AG04450 (cell line): ENCODE data around the gene NSUN2. TPM values are rescaled to one million over a fixed set of nuclear protein-coding genes. Genes with fewer than 3 reads are reported as not detected.
"Not testable (repeated sequence)": the region's sequence is repeated elsewhere in the genome, so short reads cannot be mapped to it uniquely, and the experiment has no call there.

Experiments used
- CTCF ChIA-PET: fragments of 300-600, 350-600 bp; formaldehyde crosslinking; extraction: SDS; loops from one replicate; lab custom pipeline; 2022; ENCODE audit warnings: antibody characterized with exemption, inconsistent platforms; lab: Charles Lee
- POLR2A ChIA-PET: fragments of 350-600 bp; formaldehyde crosslinking; extraction: SDS; loops from one replicate; lab custom pipeline; 2021; ENCODE audit warnings: antibody characterized with exemption, inconsistent platforms; lab: Yijun Ruan, JAX
- DNase-seq: peaks from one replicate; pipeline ENCODE4 v3.0.0-alpha.2; 2011; ENCODE audit warnings: low read depth, low spot score
- H3K27ac ChIP-seq: one replicate; pipeline ENCODE4 v1.5.1; 2012; ENCODE audit warnings: low read depth, low read length, control low read depth
- H3K27me3 ChIP-seq: one replicate; pipeline ENCODE4 v1.6.0; 2012; ENCODE audit warnings: low read length; ENCODE audit not compliant: control insufficient read depth, insufficient read depth
- H3K4me3 ChIP-seq: 2 replicates; pipeline ENCODE4 v1.5.1; 2011; ENCODE audit warnings: mild to moderate bottlenecking, low read depth, low read length, control low read depth
- H3K9me3 ChIP-seq: 2 replicates; pipeline ENCODE4 v1.5.1; 2012; ENCODE audit warnings: low read length; ENCODE audit not compliant: control insufficient read depth, insufficient read depth
- polyA plus RNA-seq: library from polyadenylated mRNA; depleted of rRNA; stranded (reverse); fragments of >200 nt; gene quantifications from 2 replicates; pipeline ENCODE4 v1.2.3, GENCODE V29; 2011
- TF ChIP-seq, protein P1 (sequence below): IDR thresholded peaks from 2 replicates; pipeline ENCODE4 v1.5.1; 2011; ENCODE audit warnings: low read depth, low read length, control low read depth, inconsistent platforms

Gene NSUN2
- polyA plus RNA-seq, 1 experiment: 42.0 TPM

DNA sequence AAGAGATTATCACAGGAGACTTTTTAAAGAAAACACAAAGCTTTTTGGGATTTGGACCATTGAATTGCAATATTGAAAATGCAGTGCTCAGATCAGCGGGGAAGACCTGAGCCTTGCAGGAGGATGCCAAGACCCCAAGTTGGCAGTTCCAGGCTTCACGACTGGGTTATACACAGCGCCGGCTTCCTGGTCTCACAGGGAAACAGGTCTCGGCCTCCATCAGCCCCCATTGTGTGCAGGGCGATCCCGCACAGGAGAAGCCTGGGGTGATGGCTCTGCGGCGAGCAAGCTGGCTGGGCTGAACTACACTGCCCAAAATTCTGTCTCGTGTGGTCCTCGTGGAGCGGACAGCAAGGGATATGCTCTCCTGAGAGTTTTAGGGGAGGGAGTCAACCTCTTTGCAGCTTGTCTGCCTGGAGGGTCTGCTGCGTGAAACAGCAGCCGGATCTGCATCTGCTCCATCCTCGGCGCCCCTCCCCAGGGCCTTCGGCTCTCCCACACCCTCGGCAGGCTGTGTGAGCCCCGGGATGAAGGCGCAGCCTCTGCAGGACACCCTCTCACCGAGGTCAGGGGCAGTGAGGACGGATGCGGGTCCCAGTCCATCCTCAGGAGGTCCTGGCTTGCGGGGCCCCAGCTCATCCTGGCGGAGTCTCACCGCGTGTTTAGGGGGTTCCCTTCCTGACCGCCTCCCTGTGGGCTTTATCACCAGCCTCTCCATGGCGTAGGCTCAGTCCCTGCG is 60.6 kb downstream of the NSUN2 start:
- CTCF ChIA-PET: no interaction called here
- Histone ChIP-seq H3K27me3 (peaks cover 2% of the 10 kb centered on the region), H3K9me3 (no peaks in the 10 kb centered on the region; the same call in 1 of the 2 replicates), H3K4me3 (no peak overlapping the region), H3K27ac (no peak overlapping the region)
- POLR2A ChIA-PET: no interaction called here
- DNase-seq: no peak
- TF ChIP-seq, protein P1, sequence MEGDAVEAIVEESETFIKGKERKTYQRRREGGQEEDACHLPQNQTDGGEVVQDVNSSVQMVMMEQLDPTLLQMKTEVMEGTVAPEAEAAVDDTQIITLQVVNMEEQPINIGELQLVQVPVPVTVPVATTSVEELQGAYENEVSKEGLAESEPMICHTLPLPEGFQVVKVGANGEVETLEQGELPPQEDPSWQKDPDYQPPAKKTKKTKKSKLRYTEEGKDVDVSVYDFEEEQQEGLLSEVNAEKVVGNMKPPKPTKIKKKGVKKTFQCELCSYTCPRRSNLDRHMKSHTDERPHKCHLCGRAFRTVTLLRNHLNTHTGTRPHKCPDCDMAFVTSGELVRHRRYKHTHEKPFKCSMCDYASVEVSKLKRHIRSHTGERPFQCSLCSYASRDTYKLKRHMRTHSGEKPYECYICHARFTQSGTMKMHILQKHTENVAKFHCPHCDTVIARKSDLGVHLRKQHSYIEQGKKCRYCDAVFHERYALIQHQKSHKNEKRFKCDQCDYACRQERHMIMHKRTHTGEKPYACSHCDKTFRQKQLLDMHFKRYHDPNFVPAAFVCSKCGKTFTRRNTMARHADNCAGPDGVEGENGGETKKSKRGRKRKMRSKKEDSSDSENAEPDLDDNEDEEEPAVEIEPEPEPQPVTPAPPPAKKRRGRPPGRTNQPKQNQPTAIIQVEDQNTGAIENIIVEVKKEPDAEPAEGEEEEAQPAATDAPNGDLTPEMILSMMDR: no peak

DNA sequence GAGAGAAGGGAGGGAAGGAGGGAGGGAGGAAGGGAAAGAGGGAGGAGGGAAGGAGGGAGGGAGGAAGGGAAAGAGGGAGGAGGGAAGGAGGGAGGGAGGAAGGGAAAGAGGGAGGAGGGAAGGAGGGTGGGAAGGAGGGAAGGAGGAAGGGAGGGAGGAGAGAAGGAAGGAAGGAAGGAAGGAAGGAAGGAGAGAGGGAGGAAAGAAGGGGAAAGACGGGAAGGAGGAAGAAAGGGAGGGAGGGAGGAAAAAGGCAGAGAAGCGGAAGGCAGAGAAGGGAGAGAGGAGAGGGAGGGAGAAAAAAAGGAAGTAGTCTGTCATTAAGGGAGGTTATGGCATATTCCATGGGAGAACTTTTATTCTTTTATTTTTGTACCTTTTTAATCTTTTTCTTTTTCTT is 61.2 kb downstream of the NSUN2 start:
- H3K27me3 ChIP-seq, H3K9me3 ChIP-seq, H3K27ac ChIP-seq, DNase-seq, POLR2A ChIA-PET, H3K4me3 ChIP-seq, CTCF ChIA-PET: not testable (repeated sequence)

DNA sequence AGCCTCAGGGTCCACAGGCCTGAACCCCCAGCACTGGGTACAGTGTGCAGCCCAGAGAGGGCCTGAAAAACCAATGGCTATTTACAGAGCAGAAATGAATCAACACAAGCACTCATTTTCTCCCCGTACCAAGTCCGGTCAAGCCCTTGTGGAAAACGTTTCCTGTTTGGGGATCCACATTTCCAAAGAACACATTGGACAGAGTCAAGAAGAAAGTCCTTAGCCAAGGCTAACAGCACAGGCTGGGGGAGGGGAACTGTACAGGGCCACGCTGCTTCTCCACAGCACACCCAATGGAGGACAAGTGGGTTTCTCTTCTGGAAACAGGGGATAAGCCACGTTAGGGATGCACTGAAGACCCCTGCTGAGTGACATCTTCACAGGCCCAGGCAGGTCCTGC is 62.3 kb downstream of the NSUN2 start:
- ChIA-PET CTCF (no interaction called here), POLR2A (no interaction called here)
- TF ChIP-seq, protein P1: no peak
- H3K9me3 ChIP-seq: no peaks in the 10 kb centered on the region; the same call in 1 of the 2 replicates
- peaks cover 2% of the 10 kb centered on the region for H3K27me3 ChIP-seq
- H3K27ac ChIP-seq: no peak overlapping the region
- no peak for DNase-seq
- H3K4me3 ChIP-seq: no peak overlapping the region

DNA sequence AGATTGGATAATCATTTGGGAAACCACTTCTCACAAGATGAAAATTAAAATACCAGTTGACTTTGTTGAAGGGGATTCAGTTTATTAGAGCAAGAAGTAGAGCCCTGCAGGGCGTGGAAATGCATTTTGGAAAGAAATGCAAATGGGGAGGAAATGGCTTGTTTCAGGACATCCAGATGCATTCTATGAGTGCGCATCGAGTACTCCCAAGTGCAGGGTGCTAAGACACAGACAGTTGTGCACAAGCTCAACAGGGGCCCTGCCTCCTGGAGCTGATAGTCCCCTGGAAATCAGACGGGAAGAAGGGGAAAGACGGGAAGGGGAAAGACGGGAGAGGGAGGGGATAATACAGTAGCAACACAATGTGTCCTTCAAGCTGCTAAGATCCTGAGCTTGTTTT is 64.0 kb downstream of the NSUN2 start:
- no peaks in the 10 kb centered on the region for H3K27me3 ChIP-seq
- CTCF ChIA-PET: no interaction called here
- H3K27ac ChIP-seq: no peak overlapping the region
- POLR2A ChIA-PET: no interaction called here
- H3K4me3 ChIP-seq: no peak overlapping the region
- no peak for DNase-seq
- no peaks in the 10 kb centered on the region; the same call in 1 of the 2 replicates for H3K9me3 ChIP-seq
- TF ChIP-seq, protein P1: no peak

DNA sequence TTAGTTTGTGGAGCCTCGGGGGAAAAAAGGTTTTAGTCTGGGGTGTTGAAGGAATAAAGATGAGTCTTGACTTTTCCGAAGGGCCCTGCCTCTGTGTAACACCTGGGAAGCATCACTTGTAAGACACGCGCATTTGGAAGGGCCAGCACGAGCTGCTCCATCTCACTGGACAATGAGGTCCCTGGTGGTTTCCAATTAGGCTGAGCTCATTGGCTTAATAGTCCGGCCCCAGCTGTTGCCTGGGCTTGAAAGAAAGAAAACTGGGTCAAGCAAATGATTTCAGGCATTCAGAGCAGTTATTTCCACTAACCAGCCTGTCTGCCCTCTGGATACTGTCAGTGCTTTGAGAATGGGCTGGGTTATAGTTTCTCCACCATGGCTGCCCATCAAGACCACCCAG is 64.5 kb downstream of the NSUN2 start:
- ChIA-PET POLR2A (no interaction called here), CTCF (no interaction called here)
- Histone ChIP-seq H3K27ac (no peak overlapping the region), H3K4me3 (no peak overlapping the region), H3K27me3 (no peaks in the 10 kb centered on the region), H3K9me3 (no peaks in the 10 kb centered on the region; the same call in 1 of the 2 replicates)
- TF ChIP-seq, protein P1: no peak
- no peak for DNase-seq
